SIG-M5 treated with dmso at 0.1 percent for 504 hours (cell line): Measurements from ENCODE around the gene AOAH.
"Not testable (repeated sequence)": the region's sequence is repeated elsewhere in the genome, so short reads cannot be mapped to it uniquely, and the experiment has no call there.

ENCODE experiments used
- DNase-seq: peaks from one replicate; lab custom pipeline; 2025; ENCODE audit not compliant: unreplicated experiment; lab: John Stamatoyannopoulos, UW

AOAH gene

DNA sequence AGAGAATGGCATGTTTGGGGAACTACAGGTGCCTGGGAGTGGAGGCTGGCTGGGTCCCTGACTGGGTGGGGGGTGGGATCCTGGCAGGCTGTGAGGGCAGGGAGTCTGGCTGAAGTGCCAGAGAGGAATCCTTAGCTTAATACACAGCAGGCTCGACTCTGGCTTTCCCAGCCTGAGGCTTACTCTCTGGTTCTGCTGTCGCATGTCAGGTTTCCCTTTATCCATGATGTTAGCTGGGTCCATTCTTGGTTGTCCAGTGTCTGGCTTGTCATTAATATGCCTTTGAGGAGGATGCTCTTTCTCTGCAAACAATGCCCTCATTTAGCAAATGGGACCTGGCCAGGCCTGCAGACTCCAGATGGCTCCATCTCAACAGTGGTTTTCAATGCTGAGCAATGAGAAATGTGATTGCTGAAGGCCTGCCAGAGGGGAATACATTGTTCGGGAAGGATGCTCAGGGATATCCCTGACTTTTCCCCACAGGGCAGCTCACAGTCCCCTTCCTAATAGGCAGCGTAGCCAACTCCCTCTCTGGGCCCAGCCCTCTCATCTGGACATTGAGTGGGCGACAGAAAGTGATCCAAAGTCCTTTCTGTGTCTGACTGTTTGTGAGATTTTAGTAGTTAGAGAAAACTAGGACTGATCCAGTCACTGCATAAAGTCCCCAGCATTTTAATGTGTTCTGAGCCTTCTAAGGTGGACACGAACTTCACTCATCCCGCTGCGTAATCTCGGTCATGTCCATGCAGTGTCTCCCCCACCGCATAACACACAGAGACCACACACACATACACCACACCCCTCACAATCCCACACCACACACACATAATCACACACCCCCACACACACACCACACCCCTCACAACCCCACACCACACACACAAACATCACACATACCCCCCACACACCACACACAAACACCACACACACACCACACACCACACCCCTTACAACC is 209.7 kb downstream of the AOAH start:
- DNase-seq: no peak

DNA sequence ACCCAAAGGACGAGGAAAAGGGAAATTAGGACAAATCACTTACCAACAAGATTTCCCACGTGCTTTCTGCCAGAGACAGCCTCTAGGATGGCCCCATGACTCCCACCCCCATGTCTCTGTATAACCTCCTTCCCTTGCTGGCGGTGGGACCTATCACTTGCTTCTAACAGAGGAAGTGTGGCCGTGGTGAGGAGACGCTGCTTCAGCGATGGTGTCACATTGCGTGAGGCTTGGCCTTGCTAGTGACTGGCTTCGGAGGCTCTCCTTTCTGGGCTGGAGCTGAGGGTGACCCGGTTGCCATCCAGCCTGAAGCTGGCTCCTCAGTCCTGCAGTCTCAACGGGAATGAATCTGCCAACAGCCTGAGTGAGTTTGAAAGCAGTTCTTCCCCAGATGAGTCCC is 210.9 kb downstream of the AOAH start:
- no peak for DNase-seq

DNA sequence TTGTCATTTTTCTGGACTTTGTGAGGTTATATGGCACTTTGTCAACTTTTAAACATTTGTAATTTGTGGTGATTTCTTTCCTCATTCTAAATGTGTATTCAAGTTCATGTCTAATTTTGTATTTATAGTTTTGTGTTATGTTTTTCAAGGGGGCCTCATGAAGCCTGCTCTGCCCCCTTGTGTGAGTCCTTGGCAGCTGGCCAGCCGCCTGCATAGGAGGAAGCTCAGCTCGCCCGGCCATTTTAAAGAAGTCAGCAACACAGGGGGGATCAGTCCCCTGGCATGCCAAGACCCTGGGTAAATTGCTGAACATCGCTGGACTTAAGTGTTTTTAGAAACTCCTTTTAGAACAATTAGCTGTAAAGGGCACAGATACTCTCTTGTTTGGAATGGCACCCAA is 211.7 kb downstream of the AOAH start:
- no peak for DNase-seq

DNA sequence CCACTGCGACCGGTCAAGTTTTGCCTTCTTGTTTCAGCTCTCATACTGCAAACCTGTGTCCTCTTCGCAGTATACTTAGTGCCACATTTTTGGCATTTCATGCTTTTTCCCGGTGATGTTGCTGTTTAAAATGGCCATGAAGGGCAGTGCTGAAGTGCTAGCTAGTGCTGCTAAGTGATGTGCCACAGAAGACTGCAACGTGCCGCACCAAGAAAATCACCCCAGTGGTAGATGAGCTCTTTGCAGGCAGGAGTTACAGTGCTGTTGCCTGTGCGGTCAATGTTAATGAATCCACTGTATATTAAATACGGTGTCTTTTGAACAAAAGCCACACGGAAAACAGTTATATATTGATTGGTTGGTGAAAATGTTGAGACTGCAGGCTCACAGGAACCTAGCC is 214.3 kb downstream of the AOAH start:
- no peak for DNase-seq

DNA sequence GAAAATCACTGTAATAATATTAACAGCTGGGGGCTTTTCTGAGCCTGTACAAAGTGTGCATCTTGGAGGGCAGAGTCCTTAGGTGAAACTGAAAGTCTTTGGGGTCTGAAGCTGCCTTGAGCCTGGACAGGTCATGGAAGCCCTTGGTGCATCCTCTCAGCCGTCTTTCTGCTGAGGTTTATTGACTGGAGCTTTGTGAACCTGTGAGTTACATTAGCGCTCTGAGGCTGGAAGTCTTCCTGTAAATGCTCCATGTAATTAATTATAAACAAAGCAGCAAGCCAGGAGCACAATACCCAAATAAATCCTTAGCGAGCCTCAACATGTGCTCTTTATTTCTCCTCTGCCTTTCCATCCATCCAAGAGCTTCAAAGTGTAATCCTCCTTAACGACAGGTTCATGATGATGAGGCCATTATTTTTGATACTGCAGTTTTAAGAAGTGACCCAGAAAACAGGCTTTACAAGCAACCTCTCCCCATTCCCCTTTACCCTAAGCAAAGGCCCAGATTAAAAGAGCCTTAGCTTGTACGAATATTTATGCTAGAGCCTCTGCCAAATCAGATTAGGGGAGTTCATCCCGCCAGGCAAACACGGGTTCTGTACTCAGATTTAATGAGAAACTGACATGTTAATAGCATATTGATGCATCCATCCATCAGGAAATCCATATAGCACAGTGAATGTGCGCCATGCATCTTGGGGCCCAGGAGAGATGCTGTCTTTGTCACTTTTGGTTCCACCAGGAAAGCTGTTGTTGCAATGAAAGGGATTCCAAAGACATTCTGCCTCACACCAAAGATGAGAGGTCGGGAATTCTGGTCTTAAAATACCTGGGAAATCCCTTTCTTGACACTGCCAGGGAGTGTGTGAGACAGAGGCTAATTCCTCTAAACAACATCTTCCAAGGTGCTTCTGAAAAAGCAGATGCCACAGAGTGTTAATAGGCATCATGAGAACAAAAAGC is 216.5 kb downstream of the AOAH start:
- DNase-seq: no peak

DNA sequence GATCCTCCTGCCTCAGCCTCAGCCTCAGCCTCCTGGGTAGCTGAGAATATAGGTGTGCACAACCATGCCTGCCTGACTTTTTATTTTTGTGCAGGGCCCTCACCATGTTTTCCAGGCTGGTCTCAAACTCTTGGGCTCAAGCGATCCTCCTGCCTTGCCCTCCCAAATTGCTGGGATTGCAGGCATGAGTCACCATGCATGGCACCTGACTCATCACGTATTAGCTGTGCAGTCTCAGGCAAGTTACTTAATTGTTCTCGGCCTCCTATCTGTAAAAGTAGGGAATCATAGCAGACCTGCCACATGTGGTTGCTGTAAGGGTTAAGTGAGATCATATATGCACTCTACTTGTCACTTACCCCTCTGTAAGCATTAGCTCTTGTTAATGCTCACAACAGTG is 217.5 kb downstream of the AOAH start:
- DNase-seq: no peak

DNA sequence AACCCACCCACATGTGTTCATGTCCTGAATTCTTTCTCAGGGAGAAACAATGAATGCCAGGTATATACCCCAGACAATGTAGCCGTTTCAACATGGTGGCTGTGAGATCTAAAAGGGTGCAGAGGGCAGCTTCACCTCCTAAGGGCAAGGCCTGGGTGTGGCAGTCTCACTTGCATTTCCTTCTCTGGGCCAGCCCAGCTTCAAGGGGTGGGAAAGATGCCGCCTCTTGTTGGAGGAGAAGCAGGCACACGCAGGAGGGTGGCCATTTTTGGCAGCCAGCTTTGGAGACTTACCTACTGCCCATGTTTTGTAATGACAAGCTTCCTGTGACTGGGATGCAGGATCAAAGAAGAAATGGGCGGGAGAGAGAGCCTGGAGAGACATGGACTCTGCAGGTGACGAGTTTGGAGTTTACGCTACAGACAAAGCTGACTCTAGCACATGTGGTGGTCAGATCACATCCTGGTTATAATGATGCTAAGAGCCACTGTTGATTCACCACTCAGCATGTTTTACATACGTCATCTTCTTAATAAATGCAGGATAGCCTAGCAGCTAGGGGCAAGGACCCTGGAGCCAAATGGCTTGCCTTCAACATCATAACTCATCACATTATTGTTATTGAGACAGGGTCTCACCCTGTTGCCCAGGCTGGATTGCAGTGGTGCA is 218.0 kb downstream of the AOAH start:
- DNase-seq: no peak

DNA sequence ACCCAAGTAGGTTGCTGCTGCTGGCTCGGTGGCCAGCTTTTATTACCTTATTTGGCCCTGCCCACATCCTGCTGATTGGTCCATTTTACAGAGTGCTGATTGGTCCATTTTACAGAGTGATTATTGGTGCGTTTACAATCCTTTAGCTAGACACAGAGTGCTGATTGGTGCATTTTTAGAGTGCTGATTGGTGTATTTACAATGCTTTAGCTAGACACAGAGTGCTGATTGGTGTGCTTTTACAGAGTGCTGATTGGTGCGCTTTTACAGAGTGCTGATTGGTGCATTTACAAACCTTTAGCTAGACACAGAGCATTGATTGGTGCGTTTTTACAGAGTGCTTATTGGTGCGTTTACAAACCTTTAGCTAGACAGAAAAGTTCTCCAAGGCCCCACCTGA is 219.7 kb downstream of the AOAH start:
- not testable (repeated sequence) for DNase-seq

DNA sequence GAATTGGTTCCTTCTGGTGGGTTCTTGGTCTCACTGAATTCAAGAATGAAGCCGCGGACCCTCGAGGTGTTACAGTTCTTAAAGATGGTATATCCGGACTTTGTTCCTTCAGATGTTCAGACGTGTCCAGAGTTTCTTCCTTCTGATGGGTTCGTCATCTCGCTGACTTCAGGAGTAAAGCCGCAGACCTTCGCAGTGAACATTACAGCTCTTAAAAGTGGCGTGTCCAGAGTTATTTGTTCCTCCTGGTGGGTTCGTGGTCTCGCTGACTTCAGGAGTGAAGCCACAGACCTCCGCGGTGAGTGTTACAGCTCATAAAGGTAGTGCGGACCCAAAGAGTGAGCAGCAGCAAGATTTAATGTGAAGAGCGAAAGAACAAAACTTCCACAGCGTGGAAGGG is 220.1 kb downstream of the AOAH start:
- not testable (repeated sequence) for DNase-seq

DNA sequence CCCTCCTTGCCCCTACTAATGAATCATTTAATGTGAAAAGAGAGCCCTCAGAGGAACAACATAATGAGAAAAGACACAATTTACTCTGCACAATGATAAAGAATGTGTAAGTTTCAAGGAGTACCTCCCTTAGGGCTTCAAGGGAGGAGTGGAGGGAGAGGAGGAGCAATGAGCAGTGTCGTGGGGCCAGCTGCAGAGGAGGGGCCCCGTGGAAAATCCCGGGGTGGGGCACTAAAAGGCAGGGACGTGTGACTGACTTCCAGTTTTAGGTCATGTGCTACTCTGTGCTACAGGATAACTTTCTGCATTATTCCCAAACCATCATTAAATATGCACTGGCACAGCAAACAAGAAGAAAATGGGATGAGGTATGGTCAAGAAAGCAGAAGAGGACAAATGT is 226.5 kb downstream of the AOAH start:
- no peak for DNase-seq

DNA sequence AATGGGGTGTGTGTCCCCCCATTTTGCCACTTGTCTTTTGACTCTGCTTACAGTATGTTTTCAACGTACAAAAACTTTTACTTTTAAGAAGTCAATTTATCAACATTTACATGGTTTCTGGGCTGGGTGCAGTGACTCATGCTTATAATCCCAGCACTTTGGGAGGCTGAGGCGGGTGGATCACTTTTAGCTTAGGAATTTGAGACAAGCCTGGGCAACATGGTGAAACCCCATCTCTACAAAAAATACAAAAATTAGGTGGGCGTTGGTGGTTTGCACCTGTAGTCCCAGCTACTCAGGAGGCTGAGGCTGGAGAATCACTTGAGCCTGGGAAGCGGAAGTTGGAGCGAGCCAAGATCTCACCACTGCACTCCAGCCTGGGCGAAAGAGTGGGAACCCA is 227.1 kb downstream of the AOAH start:
- not testable (repeated sequence) for DNase-seq

DNA sequence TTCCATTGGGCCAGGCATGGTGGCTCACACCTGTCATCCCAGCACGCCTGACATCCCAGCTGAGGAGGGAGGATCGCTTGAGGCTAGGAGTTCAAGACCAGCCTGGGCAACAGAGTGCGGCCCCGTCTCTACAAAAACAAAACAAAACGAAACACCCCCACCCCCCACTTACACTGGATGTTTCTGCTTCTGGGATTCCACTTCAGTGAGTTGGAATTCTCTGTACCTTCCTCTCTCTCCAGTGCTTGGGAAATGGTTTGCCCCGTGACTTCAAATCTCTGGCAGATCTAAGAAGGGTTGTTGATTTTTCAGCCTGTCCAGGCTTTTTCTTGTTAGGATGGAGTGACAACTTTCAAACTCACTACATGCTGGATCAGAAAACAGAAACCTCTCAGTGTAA is 227.7 kb downstream of the AOAH start:
- DNase-seq: no peak

DNA sequence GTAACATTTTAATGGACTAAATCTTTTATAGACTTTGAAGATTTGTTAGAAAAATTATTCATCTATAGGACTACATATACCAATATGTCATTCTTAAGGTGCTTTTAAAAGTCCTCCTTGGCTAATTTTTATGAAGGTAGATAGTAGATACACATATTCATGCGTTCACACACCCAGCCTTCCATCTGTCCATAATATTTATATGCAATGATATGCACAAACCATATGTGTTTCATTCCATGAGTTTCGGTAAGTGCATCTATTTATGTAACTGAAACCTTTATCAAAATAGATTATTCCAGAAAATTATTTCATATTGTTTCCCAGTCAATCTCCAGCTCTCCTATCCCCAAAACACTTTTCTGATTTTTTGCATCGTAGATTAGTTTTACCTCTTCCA is 233.0 kb downstream of the AOAH start:
- DNase-seq: no peak

DNA sequence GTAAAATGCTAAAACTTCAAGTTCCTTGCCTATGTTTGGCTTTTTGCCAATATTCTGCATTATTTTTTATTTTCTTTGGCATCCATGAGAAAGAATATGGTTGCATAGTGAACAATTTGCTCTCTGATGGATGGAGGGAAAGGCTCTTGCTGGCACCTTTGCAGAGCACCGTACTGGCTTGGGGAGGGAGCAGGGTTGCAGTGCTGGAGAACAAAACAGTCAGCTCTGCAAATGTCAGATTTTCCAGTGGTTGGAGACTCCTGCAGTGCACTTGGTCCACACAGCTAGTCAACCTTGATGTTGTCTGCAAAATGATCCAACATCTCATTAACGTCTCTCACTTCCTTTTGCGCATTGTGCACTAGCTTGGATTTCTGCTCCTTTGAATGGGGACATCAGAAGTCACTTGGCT is 233.9 kb downstream of the AOAH start:
- DNase-seq: no peak

DNA sequence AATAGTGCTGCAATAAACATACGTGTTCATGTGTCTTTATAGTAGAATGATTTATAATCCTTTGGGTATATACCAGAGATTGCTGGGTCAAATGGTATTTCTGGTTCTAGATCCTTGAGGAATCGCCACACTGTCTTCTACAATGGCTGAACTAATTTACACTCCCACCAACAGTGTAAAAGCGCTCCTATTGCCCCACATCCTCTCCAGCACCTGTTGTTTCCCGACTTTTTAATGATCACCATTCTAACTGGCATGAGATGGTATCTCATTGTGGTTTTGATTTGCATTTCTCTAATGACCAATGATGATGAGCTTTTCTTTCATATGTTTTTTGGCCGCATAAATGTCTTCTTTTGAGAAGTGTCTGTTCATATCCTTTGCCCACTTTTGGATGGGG is 235.6 kb downstream of the AOAH start:
- not testable (repeated sequence) for DNase-seq

DNA sequence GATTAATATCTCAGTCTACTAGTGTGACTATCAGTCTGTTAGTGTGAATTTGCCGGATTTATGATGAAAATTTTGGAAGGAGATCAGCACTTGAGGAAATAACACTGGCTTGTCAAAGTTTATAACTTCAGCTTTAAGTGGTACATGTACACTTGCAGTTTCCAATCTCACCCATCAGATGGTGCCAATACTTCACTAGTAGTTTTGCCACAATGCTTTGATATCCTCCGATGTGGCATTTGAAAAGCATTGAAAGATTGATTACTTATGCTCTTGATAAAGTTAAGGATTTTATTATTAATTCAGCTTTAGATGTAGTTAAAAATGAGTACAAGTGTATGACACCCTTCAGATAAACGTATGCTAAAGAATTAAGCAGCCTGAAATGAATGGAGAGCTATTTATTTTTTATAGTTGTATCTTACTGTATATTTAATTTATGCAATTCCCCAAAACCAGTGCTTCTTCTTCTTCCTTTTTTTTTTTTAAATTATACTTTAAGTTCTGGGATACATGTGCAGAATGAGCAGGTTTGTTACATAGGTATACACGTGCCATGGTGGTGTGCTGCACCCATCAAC is 236.4 kb downstream of the AOAH start:
- DNase-seq: peak; percentile 65

DNA sequence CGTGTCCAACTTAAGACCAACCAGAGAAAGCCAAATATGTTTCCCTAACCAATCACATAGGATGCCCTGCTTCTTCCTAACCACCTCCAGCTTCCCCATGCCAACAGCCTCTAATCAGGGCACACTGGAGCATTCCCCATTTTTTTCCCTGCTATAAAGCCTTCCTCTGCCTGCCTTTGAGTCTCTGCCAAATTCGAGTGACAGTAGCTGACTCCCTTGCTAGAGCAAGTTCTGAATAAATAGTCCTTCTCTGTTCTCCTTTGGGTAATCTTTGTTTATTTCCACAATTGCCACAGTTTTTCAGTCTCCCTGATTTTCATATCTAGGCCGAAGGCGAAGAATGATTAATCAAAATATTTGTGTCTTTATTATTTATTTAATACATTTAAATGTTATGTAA is 238.0 kb downstream of the AOAH start:
- DNase-seq: no peak

DNA sequence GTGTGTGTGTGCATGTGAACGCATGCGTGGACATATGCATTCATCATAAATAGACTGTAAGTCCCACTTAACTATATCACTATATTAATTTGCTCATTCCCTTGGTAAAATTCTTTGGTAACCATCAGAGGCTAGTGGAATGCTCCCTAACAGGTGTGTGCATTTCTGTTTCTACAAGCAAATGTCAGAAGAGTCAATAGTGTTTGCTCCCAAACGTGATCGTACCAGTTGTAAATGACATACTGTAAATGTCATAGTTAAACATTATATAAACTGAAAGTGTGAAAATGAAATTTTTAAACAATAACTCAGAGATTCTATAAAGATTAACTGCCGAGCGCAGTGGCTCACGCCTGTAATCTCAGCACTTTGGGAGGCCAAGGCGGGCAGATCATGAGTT is 240.0 kb downstream of the AOAH start:
- DNase-seq: no peak

DNA sequence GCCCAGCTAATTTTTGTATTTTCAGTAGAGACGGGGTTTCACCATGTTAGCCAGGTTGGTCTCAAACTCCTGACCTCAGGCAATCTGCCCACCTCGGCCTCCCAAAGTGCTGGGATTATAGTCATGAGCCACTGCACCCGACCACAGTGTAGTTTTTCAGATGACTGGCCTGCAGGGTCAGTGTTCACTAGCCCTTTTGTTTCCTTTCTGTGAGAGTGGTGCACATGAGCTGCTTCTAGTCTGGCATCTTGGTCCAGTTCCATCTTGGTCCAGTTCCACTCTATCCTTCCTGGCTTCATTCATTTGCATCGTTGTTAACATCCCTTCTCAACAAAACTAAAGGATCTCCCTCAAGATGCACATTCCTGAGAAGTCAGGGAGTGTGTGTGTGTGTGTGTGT is 240.4 kb downstream of the AOAH start:
- DNase-seq: not testable (repeated sequence)

DNA sequence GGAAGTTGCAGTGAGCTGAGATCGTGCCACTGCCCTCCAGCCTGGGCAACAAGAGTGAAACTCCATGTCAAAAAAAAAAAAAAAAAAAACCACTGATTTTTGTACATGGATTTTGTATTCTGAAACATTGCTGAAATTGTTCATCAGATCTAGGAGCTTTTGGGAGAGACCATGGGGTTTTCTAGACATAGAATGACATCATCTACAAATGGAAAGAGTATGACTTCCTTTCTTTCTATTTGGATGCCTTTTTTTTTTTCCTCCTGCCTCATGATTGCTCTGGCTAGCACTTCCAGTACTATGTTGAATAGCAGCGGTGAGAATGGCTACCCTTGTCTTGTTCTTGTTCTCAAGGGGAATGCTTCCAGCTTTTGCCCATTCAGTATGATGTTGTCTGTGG is 245.5 kb downstream of the AOAH start:
- DNase-seq: no peak

DNA sequence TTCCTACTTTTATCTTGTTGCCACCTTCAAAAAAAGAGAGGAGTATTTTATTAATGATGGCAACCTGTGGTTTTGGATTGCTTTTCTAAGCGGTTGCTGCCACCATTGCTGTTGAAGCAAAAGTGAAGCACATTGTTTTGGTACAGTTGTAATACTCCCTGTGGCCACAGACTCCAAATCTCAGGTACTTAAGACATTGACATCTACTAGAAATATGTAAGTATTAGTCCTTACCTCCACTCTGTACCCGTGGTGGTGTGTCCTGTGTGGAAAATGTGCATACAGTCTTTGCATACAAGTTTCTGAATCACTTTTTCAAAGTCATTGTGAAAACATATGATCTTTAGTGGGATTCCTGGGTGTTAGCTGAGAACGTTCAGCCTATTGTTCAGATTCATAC is 248.9 kb downstream of the AOAH start:
- DNase-seq: no peak
